GM18520 (cell line): ENCODE measurements around the gene FSD1.
"Not testable (repeated sequence)": the region's sequence is repeated elsewhere in the genome, so short reads cannot be mapped to it uniquely, and the experiment has no call there.

Experiments used
- ATAC-seq: cut with Tn5 transposase; IDR thresholded peaks from one replicate; pipeline ENCODE4 v1.9.1; 2021; ENCODE audit not compliant: unreplicated experiment

The FSD1 gene

DNA sequence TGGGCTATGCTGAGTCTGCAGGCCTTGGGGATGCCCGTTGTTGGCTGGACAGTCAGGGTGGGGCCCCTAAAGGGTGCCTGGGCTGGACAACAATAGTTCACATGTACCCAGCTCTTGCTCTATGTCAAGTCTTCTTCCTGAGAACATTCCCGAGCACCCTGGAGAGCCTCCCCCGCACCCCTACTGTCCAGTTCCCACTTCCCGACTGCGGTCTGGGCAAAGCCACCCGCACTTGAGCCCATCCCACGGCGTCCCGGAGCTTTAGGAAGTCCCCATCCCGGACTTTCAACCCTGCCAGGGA is 37.9 kb downstream of the FSD1 start:
- ATAC-seq = no peak

DNA sequence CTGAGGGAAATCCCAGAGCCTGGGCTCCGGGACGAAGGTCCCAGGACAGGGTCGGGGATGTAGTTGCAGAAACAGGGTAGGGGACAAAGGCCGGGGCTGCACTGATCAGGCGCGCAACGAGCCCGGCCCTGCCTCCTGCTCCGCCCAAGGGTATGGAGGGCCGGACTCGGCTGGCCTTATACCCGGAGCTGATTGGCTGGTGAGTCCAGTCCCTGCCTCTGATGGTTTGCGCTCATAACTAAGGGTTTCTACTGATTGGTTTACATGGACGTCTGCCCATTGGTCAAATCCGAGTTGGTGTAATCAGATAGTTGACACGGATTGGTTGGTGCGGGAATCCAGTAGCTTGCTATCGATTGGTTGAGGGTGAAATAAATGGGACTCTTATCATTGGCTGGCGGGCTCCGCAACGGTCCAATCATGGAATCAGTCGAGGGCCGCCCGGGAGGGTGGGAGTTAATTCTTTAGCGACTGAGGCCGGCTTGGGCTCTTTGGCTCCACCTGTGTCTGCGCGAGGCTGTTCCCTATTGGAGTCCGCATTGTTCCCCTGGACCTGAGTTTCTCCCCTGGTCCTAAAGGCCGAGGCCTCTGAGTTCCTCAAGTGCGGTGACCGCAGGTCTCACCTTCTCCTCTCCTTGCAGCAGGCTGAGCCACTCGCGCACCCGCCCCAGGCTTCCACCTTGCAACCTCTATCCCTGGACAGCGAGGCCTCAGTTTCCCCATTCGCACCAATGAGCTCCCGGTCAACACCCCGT is 38.4 kb downstream of the FSD1 start:
- ATAC-seq = peak; percentile 88

DNA sequence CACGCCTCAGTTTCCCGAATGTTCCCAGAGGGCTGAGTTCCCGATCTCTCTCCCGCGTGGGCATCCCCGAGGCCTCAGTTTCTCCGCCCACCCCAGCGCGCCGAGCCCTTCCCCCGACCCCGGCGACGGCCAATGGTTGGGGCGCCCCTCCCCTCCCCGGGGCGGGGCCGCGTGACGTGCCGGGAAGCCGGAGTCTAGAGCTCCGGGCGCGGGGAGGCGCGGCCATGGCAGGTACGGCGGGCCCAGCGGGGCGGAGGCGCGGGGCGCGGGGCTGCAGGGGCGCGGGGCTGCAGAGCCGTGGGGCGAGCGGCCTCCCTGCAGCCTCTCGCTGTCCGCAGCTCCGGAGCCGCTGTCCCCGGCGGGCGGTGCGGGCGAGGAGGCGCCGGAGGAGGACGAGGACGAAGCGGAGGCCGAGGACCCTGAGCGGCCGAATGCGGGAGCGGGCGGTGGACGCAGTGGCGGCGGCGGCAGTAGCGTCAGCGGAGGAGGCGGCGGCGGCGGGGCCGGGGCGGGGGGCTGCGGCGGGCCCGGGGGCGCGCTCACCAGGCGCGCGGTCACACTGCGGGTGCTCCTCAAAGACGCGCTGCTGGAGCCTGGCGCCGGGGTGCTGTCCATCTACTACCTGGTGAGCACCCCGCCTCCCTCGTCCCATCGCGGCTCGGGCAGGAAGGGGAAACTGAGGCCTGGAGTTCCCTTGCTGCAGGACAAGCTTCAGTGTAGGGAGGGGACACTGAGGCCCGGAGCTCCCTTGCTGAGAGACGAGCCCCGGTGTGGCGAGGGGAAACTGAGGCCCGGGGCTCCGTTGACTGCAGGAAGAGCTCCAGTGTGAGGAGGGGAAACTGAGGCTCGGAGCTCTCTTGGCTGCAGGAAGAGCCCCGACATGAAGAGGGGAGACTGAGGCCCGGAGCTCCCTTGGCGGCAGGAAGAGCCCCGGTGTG is 39.2 kb downstream of the FSD1 start, which contains the start of gene MPND:
TSS of gene MPND (plus strand) at position 193 of the 938 bp plus-strand sequence. CDS start at position 225, 32 bp downstream.
- peak; percentile 36 for ATAC-seq

DNA sequence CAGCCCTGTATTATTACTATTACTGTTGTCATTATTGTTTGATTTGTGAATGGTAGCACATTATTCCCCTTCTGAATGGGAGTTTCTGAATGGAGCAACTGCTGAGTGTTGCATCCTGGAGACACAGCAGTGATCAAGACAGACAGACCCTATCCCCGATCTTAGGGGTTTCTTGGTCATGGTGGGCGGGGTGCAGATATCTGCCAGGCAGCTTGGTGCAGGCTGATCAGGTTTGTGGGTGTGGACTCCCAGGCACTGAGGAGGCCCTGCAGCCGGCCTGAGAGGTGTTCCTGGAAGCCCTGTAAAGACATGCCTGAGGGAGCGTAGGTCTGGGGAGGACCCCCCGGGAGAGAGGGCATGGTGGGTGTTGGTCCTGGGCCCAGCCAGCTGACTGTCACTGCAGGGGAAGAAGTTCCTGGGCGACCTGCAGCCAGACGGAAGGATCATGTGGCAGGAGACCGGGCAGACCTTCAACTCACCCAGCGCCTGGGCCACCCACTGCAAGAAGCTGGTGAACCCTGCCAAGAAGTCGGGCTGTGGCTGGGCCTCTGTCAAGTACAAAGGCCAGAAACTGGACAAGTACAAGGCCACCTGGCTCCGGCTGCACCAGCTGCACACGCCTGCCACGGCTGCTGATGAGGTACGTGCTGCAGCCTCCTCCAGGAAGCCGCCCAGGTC is 41.1 kb downstream of the FSD1 start:
- ATAC-seq = no peak

DNA sequence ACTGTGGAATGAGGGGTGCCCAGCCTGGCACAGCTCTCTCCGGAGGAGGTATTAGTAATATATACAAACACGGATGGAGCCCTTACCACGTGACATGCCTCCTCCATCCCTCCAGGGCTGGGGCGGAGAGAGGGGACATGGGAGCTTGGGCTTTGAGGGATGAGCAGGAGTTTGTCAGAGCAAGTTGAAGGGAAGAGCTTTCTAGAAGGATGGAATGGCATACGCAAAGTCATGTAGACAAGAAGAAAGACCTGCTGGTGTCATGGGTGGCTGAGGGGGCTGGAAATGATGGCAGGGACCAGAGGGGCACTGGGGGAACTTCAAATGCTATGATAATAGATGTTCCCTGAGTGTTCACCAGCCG is 41.6 kb downstream of the FSD1 start:
- ATAC-seq = no peak

DNA sequence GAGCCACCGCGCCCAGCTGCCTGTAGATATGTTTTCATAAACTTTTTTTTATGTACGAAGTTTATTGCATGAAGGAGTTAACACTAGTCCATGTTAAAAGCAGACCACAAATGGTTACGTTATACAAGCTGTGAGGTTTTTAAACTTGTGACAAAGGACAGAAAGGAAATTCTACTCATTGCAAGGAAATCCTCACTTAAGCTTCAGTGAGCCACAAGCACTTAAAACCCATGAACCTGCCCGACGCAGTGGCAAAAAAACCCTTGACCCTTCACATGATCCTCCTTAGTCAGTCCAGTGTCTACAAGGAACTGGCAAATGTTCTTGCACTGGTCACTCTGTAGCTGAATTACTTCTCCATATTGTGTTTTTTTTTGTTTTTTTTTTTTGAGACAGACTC is 43.1 kb downstream of the FSD1 start:
- ATAC-seq = no peak

DNA sequence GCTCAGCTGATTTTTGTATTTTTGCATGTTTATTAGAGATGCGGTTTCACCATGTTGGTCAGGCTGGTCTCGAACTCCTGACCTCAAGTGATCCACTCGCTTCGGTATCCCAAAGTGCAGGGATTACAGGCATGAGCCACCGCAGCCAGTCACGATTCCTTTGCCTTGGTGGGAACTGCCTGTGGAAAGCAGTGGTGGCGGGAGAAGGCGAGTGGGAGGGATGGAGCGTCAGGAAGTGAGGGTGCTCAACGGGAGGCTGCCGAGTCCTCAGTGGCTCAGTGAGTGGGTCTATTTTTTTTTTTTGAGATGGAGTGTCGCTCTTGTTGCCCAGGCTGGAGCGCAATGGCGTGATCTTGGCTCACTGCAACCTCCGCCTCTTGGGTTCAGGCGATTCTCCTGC is 44.8 kb downstream of the FSD1 start:
- not testable (repeated sequence) for ATAC-seq

DNA sequence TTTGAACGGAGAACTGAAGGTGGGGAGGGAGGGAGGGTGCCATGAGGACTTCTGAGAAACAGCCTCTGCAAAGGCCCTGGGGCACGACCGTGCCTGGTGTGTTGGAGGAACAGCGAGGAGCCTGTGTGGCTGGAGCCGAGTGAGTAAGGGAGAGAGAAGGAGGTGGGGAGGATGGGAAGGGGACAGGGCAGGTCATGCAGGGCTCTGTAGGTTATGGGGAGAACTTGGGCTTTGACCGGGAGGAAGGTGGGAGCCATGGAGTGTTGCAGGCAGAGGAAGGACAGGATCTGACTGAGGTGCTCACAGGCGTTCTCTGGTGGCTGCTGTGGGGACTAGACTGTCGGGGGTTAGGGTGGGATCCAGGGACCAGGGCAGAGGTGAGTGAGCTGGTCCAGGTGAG is 45.7 kb downstream of the FSD1 start:
- ATAC-seq = no peak

DNA sequence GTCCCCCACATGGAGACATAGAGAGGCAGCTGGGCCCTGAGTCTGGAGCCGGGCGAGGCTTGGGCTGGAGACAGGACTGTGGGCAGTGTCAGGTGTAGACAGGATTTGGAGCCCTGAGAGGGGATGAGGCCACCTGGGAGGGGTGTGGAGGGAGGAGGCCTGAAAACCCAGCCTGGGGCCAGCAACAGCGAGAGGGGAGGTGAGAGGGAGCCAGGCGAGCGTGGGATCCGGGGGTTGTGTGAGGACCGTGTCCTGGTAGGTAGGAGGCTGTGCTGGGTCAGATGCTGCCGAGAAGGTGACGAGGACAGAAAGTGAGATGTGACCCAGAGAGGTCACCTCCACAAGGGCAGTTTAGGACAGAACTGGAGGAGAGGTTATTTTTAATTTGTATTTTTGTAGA is 46.3 kb downstream of the FSD1 start:
- no peak for ATAC-seq

DNA sequence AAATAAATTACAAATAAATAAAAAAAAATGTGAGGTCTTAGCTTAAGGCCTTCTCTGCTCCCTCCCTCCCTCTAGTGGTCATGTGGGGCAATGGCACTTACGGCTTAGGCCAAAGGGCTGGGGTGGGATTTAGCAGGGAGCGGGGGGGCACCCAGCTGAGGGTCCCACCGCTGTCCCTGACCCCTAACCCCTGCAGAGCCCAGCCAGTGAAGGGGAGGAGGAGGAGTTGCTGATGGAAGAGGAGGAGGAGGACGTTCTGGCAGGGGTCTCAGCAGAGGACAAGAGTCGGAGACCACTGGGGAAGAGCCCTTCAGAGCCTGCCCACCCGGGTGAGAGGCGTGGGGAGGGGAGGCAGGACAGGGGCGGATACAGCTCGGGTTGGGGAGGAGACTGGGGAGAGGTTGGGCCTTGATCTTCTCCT is 48.3 kb downstream of the FSD1 start:
- no peak for ATAC-seq

DNA sequence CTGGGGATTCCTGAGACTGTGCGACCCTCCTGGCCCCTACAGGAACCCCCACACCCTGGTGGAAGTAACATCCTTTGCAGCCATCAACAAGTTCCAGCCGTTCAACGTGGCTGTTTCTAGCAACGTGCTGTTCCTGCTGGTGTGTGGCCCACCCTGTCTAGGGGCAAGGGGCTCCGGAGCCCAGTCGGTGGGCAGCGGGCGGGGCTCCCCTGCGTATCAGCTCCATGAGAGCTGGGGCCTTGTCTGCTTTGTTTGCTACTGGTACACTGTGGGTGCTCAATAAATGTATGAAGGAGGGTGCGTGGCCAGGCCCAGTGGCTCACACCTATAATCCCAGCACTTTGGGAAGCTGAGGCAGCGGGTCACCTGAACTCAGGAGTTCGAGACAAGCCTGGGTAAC is 49.9 kb downstream of the FSD1 start:
- no peak for ATAC-seq

DNA sequence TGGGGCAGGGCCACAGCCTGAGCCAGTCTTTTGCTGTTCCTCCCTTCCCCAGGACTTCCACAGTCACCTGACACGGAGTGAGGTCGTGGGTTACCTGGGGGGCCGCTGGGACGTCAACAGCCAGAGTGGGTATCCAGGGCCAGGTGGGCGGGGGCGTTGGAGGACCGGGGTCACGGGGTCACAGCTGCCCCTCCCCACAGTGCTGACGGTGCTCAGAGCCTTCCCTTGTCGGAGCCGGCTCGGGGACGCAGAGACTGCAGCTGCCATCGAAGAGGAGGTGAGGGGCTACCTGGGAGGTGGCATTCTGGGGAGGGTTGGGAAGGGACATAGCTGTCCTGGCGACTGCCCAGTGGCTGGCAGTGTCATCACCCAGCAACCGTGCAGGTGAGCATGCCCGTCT is 50.5 kb downstream of the FSD1 start:
- ATAC-seq = no peak

DNA sequence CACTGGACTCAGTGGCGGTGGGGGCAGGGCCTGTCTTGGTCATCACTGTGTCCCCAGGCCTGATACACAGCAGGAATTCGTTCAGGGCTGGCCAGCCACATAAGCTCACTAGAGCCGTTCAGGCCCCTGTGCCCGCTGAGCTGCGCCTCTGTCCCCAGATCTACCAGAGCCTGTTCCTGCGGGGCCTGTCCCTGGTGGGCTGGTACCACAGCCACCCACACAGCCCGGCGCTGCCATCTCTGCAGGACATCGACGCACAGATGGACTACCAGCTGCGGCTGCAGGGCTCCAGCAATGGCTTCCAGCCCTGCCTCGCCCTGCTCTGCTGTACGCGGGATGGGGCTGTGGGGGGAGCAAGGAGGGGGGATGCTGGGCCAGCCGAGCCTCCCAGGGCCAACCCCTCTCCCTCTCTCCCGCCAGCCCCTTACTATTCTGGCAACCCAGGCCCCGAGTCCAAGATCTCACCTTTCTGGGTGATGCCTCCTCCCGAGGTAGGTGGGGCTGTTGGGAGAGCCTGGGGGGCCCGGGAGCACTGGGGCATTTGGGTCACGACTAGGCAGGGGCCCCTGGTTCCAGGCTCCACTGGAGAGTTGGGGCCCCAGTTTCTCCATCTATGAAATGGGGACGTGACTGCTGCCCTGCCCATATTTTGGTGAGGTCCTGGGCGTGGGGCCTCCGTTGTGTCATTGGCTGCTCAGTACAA is 52.8 kb downstream of the FSD1 start:
- ATAC-seq = no peak

DNA sequence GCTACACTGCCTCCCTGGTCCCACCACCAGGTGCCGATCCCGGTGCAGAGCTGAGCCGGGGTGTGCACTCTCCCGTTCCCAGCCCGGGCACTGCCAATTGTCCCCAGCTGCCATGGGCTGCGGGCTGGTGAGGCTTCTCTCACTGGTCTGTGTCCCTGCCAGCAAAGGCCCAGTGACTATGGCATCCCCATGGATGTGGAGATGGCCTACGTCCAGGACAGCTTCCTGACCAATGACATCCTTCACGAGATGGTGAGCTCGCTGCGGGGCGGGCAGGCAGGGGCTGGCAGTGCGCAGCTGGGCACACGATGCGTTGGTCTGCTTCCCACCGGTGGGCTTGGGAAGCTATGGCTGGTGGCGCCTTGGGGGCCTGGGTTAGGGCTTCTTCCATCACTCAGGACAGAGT is 53.5 kb downstream of the FSD1 start:
- ATAC-seq = no peak

DNA sequence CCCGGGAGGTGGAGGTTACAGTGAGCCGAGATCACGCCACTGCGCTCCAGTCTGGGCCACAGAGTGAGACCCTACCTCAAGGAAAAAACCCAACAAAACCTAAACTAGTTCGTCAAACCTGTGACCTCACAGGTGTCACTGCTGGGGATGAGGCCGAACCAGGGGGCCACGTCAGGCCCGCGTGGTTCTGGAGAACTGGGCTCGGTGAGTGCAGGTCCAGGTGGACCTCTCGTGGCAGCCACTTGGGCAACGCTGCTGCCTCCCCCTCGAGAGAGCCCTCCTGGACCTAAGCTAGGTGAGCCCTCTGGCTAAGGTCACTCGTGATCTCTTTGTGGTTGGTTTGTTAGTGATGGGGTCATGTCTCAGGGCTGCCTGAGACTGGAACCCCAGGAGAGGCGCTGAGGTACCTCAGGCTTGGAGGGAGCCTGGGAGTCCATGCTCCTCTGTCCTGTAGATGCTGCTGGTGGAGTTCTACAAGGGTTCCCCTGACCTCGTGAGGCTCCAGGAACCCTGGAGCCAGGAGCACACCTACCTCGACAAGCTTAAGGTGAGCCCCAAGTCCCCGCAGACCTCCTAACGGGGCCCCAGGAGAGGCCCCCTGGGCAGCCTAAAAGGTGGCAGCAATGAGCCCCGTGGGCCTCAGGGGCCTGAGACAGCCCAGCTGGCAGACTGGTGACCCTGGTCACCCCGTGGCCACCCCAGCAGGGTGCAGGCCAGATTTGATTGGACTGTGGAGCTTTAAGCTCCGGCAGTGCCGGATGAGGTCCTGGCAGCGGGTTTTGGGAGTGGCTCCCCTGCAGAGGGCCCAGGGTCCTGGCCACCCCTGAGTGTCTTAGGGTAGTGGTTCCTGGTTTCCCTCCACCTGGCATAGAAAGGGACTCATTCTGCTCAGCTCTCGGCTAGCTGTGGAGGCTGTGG is 54.6 kb downstream of the FSD1 start:
- ATAC-seq = no peak

DNA sequence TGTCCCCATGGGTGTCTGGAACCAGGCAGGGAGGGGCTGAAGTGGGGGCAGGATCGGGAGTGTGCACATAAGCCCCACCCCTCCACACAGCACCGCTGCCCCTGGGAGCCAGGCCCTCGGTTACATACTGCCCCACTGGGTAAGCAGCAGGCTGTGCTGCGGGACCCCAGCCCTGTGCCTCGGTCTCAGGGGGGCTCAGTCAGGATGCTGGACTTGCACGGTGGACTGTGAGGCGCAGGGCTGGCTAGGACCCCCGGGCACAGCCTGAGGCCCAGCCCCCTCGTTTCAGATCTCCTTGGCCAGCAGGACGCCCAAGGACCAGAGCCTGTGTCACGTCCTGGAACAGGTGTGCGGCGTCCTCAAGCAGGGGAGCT is 55.2 kb downstream of the FSD1 start:
- no peak for ATAC-seq

DNA sequence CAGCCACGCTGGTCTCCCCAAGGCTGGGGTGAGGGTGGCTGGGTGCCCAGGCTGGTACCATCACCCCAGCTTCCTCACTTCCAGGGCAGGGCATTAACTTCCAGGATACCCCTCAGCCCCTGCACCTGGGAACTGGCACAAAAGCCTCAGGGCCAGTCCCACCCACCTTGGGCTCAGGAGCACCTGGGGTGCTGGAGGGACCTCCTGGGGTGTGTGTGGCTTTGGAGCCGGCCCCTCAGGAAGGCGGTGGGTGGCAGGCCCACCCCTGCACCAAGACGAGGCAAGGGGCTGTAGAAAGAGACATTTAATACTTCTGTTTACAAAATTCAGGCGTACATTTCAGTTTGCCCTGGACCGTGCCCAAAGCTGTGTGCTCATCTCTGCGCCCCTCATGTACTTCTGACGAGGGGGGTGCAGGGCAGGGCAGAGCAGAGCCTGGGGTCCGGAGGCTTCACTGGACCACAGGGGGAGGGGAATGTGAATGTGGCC is 55.7 kb downstream of the FSD1 start:
- no peak for ATAC-seq

DNA sequence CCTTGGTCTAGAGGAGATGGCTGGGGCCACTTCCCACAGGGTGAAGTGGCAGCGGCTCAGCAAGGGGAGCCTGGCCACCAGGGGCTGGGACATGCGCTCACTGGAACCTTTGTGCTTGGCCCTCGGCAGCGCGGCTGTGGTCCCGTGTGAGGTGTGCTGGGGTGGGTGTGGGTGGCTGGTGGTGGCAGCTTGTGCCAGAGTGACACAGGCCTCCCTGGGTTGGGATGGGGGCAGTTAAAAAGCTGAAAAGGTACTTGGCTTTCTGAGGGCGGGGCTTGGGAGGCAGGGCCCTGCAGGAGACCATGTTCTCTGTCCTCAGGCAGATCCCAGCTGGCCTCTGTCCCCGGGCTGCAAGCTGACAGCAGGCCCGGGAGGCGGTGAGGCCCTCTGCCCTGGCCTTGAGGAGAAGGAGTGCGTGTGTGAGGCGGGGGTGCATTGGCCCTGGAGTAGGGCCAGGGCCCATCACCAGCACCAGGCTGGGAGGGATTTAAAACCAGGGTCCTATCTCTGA is 56.3 kb downstream of the FSD1 start:
- ATAC-seq = no peak

DNA sequence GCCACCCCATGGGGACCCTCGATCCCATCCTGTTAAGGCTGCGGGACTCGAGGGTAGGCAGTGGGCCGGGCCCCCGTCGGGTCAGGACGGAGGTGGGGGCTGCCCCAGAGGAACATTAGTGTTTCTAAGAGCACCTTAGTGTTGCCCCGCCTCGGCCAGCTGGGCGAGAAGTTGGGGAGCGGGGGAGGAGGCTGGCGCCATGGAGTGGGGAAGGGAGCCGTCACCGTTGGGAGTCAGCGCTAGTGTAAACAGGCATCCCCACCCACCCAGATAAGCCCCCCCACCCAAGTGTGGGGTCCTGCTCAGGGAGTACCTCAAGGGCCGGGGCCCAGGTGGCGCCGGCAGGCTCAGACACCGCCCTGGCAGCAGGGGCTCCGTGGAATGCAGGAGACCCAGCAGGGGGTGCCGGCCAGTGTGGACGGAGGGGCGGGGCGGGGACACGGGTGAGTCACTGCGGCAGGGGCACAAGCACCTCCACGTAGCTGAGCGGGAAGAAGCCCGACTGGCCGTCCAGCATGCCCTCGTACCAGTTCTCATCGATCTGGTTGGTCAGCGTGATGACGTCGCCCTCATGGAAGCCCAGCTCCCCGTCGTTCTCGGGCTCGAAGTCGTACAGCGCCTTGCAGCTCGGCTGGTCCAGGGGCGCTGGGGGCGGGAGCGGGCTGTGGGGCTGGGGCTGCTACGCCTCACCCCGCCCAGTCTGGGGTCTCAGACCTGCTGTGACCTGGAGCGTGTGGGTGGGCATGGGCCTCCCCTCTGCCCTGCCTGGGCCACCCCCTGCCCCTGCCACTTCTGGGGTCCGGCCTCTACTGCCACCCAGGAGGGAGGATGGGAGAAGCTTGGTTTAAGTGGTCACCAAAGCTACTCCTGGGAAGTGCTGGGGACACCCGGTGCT is 57.0 kb downstream of the FSD1 start:
- no peak for ATAC-seq
